Calu3 (cell line): ENCODE results near the gene SRSF3. TPM values are rescaled to one million over a fixed set of nuclear protein-coding genes. Genes with fewer than 3 reads are reported as not detected.

Experiments
- BruUV-seq: library from RNA; stranded (reverse); fragments of 400-500 nt; replicated peaks from 2 replicates; lab custom pipeline; 2021; lab: Mats Ljungman, UMichigan
- CTCF ChIA-PET: fragments of 300-600 bp; sonication (Branson Sonifier 250); formaldehyde crosslinking; loops from one replicate; lab custom pipeline; 2022; ENCODE audit warnings: antibody characterized with exemption; lab: Charles Lee
- DNase-seq: peaks from one replicate; pipeline ENCODE4 v3.0.0; 2022
- H3K27ac Mint-ChIP-seq: one replicate; pipeline ENCODE4 v1.8.0; 2022; ENCODE audit warnings: mixed read lengths; ENCODE audit not compliant: unreplicated experiment
- H3K27me3 Mint-ChIP-seq: one replicate; pipeline ENCODE4 v1.8.0; 2022; ENCODE audit warnings: mixed read lengths; ENCODE audit not compliant: unreplicated experiment
- H3K36me3 Mint-ChIP-seq: one replicate; pipeline ENCODE4 v1.8.0; 2022; ENCODE audit warnings: mild to moderate bottlenecking, moderate library complexity, mixed read lengths; ENCODE audit not compliant: insufficient read depth, unreplicated experiment
- H3K4me1 Mint-ChIP-seq: one replicate; pipeline ENCODE4 v1.8.0; 2022; ENCODE audit warnings: mild to moderate bottlenecking, low read depth, mixed read lengths; ENCODE audit not compliant: unreplicated experiment
- H3K4me3 Mint-ChIP-seq: one replicate; pipeline ENCODE4 v1.8.0; 2022; ENCODE audit warnings: mild to moderate bottlenecking, low read depth, moderate library complexity, mixed read lengths; ENCODE audit not compliant: unreplicated experiment
- H3K9me3 Mint-ChIP-seq: one replicate; pipeline ENCODE4 v1.8.0; 2022; ENCODE audit warnings: low read depth, mixed read lengths; ENCODE audit not compliant: unreplicated experiment
- intact Hi-C: fragments of 100-400 bp; cut with micrococcal nuclease; formaldehyde crosslinking; loops from one replicate; pipeline ENCODE4 v1.10.0; 2022; ENCODE audit not compliant: unreplicated experiment
- total RNA-seq: library from RNA; stranded (reverse); gene quantifications from 2 replicates; pipeline ENCODE4 v1.2.3, GENCODE V29; 2022
- TF ChIP-seq, protein P1 (sequence below): fragments of 200-600 bp; IDR thresholded peaks from one replicate; pipeline ENCODE4 v1.8.0; 2022; ENCODE audit warnings: antibody characterized with exemption; ENCODE audit not compliant: unreplicated experiment

Gene SRSF3
- total RNA-seq, 1 experiment from 2014 or later: 370 TPM

- TF ChIP-seq, protein P1, sequence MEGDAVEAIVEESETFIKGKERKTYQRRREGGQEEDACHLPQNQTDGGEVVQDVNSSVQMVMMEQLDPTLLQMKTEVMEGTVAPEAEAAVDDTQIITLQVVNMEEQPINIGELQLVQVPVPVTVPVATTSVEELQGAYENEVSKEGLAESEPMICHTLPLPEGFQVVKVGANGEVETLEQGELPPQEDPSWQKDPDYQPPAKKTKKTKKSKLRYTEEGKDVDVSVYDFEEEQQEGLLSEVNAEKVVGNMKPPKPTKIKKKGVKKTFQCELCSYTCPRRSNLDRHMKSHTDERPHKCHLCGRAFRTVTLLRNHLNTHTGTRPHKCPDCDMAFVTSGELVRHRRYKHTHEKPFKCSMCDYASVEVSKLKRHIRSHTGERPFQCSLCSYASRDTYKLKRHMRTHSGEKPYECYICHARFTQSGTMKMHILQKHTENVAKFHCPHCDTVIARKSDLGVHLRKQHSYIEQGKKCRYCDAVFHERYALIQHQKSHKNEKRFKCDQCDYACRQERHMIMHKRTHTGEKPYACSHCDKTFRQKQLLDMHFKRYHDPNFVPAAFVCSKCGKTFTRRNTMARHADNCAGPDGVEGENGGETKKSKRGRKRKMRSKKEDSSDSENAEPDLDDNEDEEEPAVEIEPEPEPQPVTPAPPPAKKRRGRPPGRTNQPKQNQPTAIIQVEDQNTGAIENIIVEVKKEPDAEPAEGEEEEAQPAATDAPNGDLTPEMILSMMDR: no peak
- peak overlapping the region; percentile 100 for H3K27ac Mint-ChIP-seq
- H3K36me3 Mint-ChIP-seq: peaks cover 61% of the 10 kb centered on the region
- peaks cover 14% of the 10 kb centered on the region for H3K27me3 Mint-ChIP-seq
- intact Hi-C loops: loop anchor here (2.0 to 5.0 kb wide), 3 partner anchors 15 to 151 kb away; partner anchors contain the start of genes KCTD20, PXT1 and STK38
- peaks cover 43% of the 10 kb centered on the region for H3K4me1 Mint-ChIP-seq
- H3K4me3 Mint-ChIP-seq: peak overlapping the region; percentile 80
- DNase-seq: peak; percentile 66
- TSS peak; percentile 91 for BruUV-seq
- no peaks in the 10 kb centered on the region for H3K9me3 Mint-ChIP-seq
- CTCF ChIA-PET: interaction anchor here (0.6 kb wide), 3 partner anchors 24 to 320 kb away, joined by 4 to 5 read pairs (median 5); no protein-coding TSS in a partner anchor
Observed at GRCh38 chr6:36593569-36594028, 563 bp upstream of the SRSF3 start.

GRCh38 chr6:36594816-36595643 lies 868 bp downstream of the SRSF3 start:
- H3K4me1 Mint-ChIP-seq: peaks cover 55% of the 10 kb centered on the region
- intact Hi-C loops: loop anchor here (2.0 to 5.0 kb wide), 3 partner anchors 16 to 153 kb away; partner anchors contain the start of genes KCTD20, PXT1 and STK38
- peak overlapping the region; percentile 100 for H3K27ac Mint-ChIP-seq
- TF ChIP-seq, protein P1: no peak
- CTCF ChIA-PET: interaction anchor here (0.6 to 1.6 kb wide), 4 partner anchors 15 to 164 kb away, joined by 3 to 7 read pairs (median 6); no protein-coding TSS in a partner anchor
- peaks cover 75% of the 10 kb centered on the region for H3K36me3 Mint-ChIP-seq
- no TSS peak for BruUV-seq
- H3K27me3 Mint-ChIP-seq: peaks cover 14% of the 10 kb centered on the region
- peak overlapping the region; percentile 80 for H3K4me3 Mint-ChIP-seq
- peak; percentile 53 for DNase-seq
- no peaks in the 10 kb centered on the region for H3K9me3 Mint-ChIP-seq

- TF ChIP-seq, protein P1: no peak
- Mint-ChIP-seq H3K27ac (peak overlapping the region; percentile 100), H3K36me3 (peaks cover 89% of the 10 kb centered on the region), H3K27me3 (peaks cover 14% of the 10 kb centered on the region), H3K9me3 (no peaks in the 10 kb centered on the region), H3K4me3 (peak overlapping the region; percentile 80), H3K4me1 (peaks cover 46% of the 10 kb centered on the region)
- no peak for DNase-seq
- intact Hi-C loops: no loop called here
- CTCF ChIA-PET: interaction anchor here (0.6 to 1.6 kb wide), 5 partner anchors 17 to 312 kb away, joined by 3 to 7 read pairs (median 4); no protein-coding TSS in a partner anchor
- BruUV-seq: no TSS peak
Observed at GRCh38 chr6:36596356-36596755, 2.2 kb downstream of the SRSF3 start.

- Mint-ChIP-seq H3K27me3 (peaks cover 14% of the 10 kb centered on the region), H3K4me1 (peaks cover 36% of the 10 kb centered on the region), H3K36me3 (peaks cover 96% of the 10 kb centered on the region), H3K4me3 (peak overlapping the region; percentile 80), H3K9me3 (no peaks in the 10 kb centered on the region), H3K27ac (peak overlapping the region; percentile 24)
- no TSS peak for BruUV-seq
- CTCF ChIA-PET: interaction anchor here (0.6 to 2.4 kb wide), 4 partner anchors 17 to 240 kb away, joined by 3 to 7 read pairs (median 6); no protein-coding TSS in a partner anchor
- intact Hi-C loops: no loop called here
- no peak for DNase-seq
- TF ChIP-seq, protein P1: no peak
Observed at GRCh38 chr6:36597775-36598174, 3.6 kb downstream of the SRSF3 start.
